ENCODE data around the gene ANKRD65. TPM values are rescaled to one million over a fixed set of nuclear protein-coding genes. Genes with fewer than 3 reads are reported as not detected.

ANKRD65 gene
- total RNA-seq, 1 experiment from 2014 or later: not detected

DNA sequence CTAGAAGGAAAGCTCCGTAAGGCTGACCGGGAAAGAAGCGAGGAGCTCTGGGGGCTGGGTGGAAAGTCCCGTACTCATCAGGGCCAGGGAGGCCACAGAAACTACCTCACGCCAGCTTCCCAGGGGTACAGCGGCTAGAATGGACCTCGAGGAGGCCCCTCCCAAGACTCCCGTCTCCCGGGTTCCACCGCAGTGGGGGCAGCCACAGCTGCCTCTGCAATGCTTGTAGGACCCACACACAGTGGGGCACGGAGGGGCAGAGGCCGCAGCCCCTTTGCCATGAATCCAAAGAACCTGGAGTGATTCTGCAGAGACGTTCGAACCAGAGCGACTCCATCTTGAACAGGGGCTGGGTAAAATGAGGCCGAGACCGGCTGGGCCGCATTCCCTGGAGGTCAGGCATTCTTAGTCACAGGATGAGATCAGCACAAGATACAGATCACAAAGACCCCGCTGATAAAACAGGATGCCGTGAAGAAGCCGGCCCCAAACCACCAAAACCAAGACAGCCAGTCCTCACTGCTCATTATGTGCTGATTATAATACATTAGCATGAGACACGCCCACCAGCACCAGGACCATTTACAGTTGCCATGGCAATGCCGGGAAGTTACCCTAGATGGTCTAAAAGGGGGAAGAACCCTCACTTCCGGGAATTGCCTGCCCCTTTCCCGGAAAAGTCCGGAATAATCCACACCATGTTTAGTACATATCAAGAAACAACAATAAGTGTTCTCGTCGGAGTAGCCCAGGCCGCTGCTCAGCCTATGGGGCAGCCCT, 1.6 kb upstream of the ANKRD65 start:
- no TSS peak for BruUV-seq (replicated peaks)
- Histone ChIP-seq H3K79me2 (ENCODE audit: insufficient read depth, low read length) (no peaks in the 10 kb centered on the region), H3K4me2 (ENCODE audit: low read length) (peak overlapping the region; percentile 50), H3K9ac (ENCODE audit: low read length) (peak overlapping the region; percentile 26), H2AFZ (ENCODE audit: low read depth, low read length, poor library complexity, severe bottlenecking) (no peak overlapping the region), H3K36me3 (ENCODE audit: control insufficient read depth in 1 of 2, insufficient read depth in 2 of 2, low read length in 2 of 2) (no peaks in the 10 kb centered on the region), H3K4me1 (ENCODE audit: control insufficient read depth in 1 of 2, insufficient read depth in 2 of 2, low read length in 2 of 2) (peaks cover 21 to 43% of the 10 kb centered on the region in 2 experiments), H3K4me3 (replicated peaks in 1 of 2; ENCODE audit: low read depth in 1 of 2, low read length in 2 of 2) (no peak overlapping the region; a peak in 1 of 4 replicates), H4K20me1 (ENCODE audit: insufficient read depth) (no peaks in the 10 kb centered on the region), H3K9me3 (ENCODE audit: control insufficient read depth in 1 of 2, insufficient read depth in 1 of 2, low read depth in 1 of 2, low read length in 2 of 2) (no peaks in the 10 kb centered on the region), H3K27ac (ENCODE audit: low read depth, low read length) (peak overlapping the region; percentile 40; the same call in 1 of the 2 replicates), H3K9me2 (ENCODE audit: insufficient read depth) (no peaks in the 10 kb centered on the region), H3K27me3 (ENCODE audit: insufficient read depth, low read length) (no peaks in the 10 kb centered on the region)
- intact Hi-C loops (cut with micrococcal nuclease): no loop called here
- TF ChIP-seq POLR2AphosphoS5 (IDR thresholded peaks at IDR 0.05; ENCODE audit: low read depth, low read length) (no peak; the same call in 1 of the 2 replicates), SP1 (IDR thresholded peaks at IDR 0.05; ENCODE audit: low read depth) (no peak; the same call in 1 of the 2 replicates), TCF7L2 (IDR thresholded peaks at IDR 0.05; ENCODE audit: borderline replicate concordance, extremely low read depth, insufficient read depth, insufficient read length) (peak; percentile 21), YY1 (IDR thresholded peaks at IDR 0.05; ENCODE audit: extremely low read depth, insufficient replicate concordance, low read depth, low read length) (peak; percentile 79), CEBPB (IDR thresholded peaks at IDR 0.05; ENCODE audit: low read depth) (no peak), JUND (IDR thresholded peaks at IDR 0.05) (no peak; the same call in 1 of the 2 replicates)
- TF ChIP-seq, protein P1, sequence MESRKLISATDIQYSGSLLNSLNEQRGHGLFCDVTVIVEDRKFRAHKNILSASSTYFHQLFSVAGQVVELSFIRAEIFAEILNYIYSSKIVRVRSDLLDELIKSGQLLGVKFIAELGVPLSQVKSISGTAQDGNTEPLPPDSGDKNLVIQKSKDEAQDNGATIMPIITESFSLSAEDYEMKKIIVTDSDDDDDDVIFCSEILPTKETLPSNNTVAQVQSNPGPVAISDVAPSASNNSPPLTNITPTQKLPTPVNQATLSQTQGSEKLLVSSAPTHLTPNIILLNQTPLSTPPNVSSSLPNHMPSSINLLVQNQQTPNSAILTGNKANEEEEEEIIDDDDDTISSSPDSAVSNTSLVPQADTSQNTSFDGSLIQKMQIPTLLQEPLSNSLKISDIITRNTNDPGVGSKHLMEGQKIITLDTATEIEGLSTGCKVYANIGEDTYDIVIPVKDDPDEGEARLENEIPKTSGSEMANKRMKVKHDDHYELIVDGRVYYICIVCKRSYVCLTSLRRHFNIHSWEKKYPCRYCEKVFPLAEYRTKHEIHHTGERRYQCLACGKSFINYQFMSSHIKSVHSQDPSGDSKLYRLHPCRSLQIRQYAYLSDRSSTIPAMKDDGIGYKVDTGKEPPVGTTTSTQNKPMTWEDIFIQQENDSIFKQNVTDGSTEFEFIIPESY (IDR thresholded peaks at IDR 0.05; ENCODE audit: extremely low read depth, insufficient replicate concordance, low read length): no peak
- TF ChIP-seq, protein P2, sequence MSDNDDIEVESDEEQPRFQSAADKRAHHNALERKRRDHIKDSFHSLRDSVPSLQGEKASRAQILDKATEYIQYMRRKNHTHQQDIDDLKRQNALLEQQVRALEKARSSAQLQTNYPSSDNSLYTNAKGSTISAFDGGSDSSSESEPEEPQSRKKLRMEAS (IDR thresholded peaks at IDR 0.05): no peak
- TF ChIP-seq, protein P3, sequence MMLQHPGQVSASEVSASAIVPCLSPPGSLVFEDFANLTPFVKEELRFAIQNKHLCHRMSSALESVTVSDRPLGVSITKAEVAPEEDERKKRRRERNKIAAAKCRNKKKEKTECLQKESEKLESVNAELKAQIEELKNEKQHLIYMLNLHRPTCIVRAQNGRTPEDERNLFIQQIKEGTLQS (IDR thresholded peaks at IDR 0.05): no peak
- RAD21 ChIA-PET (ENCODE audit: low non-redundant PET in 1 of 2, low total read pairs in 2 of 2, uncharacterized antibody in 2 of 2, unreplicated experiment in 2 of 2): interaction anchor here in 1 of 2 experiments (0.7 kb wide), 1 partner anchor 12 kb away, joined by 6 read pairs; no protein-coding TSS in a partner anchor
- peak; percentile 67 for ATAC-seq
- DNase-seq (ENCODE audit: low read depth, low spot score): no peak
- CTCF ChIA-PET: no interaction called here
- POLR2A ChIA-PET: no interaction called here
